Prostate gland (tissue), 2 donors: ENCODE measurements around the gene ERMP1.

Source experiments
- POLR2A ChIP-seq: fragments of 450-650 bp; IDR thresholded peaks from one replicate; pipeline ENCODE4 v1.6.1; 2016; ENCODE audit warnings: antibody characterized with exemption, mild to moderate bottlenecking
- TF ChIP-seq, protein P1 (sequence below), 4 experiments: fragments of 200-600 bp in 2 of 4; fragments of 450-650 bp in 2 of 4; sonication (generic) in 2 of 4; IDR thresholded peaks; 1 replicate in 3 of 4; 2 replicates in 1 of 4; pipeline ENCODE4 v1.5.1; 2016 to 2019; ENCODE audit warnings: antibody characterized with exemption in 4 of 4, mild to moderate bottlenecking in 2 of 4, moderate library complexity in 2 of 4

DNA sequence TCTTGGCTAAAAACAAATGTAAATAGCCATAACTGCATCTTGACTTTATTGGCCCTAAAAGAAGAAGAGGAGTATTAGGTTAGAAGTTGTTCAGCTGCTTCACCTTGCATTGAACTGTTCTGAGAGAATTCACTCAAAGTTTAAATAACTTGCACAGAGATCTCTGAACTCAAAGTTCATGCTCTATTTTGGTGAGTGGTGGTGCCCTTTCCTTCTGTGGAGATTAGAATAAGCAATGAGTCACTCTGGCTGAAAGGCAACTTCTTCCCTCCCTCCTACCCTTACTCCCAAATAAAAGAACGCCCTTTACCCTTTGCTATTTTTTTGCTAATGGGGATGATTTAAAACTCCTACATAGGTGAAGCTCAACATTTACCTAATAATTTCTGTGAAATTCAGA, 48.9 kb downstream of the ERMP1 start:
- no peak for TF ChIP-seq POLR2A
- TF ChIP-seq, protein P1, sequence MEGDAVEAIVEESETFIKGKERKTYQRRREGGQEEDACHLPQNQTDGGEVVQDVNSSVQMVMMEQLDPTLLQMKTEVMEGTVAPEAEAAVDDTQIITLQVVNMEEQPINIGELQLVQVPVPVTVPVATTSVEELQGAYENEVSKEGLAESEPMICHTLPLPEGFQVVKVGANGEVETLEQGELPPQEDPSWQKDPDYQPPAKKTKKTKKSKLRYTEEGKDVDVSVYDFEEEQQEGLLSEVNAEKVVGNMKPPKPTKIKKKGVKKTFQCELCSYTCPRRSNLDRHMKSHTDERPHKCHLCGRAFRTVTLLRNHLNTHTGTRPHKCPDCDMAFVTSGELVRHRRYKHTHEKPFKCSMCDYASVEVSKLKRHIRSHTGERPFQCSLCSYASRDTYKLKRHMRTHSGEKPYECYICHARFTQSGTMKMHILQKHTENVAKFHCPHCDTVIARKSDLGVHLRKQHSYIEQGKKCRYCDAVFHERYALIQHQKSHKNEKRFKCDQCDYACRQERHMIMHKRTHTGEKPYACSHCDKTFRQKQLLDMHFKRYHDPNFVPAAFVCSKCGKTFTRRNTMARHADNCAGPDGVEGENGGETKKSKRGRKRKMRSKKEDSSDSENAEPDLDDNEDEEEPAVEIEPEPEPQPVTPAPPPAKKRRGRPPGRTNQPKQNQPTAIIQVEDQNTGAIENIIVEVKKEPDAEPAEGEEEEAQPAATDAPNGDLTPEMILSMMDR (IDR thresholded peaks at IDR 0.05) = no peak
